Thyroid gland (tissue), 4 donors: ENCODE data around the gene SCUBE2. TPM values are rescaled to one million over a fixed set of nuclear protein-coding genes. Genes with fewer than 3 reads are reported as not detected.

ENCODE experiments used
- DNase-seq, 2 donors: peaks; one replicate each; pipeline ENCODE4 v3.0.0-alpha.2; 2019
- H3K27ac ChIP-seq, 3 donors: fragments of 200-600 bp; sonication (generic); 1 replicate in 2 of 3; 2 replicates in 1 of 3; pipeline ENCODE4 v1.5.1; 2016 to 2019; ENCODE audit warnings: mild to moderate bottlenecking in 1 of 3, moderate library complexity in 1 of 3
- H3K27me3 ChIP-seq: fragments of 200-600 bp; sonication (generic); one replicate; pipeline ENCODE4 v1.5.1; 2019
- H3K36me3 ChIP-seq, 2 donors: fragments of 200-600 bp; sonication (generic); one replicate each; pipeline ENCODE4 v1.5.1; 2016 to 2019
- H3K4me1 ChIP-seq, 2 donors: fragments of 200-600 bp; sonication (generic); one replicate each; pipeline ENCODE4 v1.5.1; 2017 to 2019
- H3K4me3 ChIP-seq, 3 donors: fragments of 200-600 bp; sonication (generic); replicated peaks in 1 of 3; 1 replicate in 2 of 3; 2 replicates in 1 of 3; pipeline ENCODE4 v1.5.1; 2016; ENCODE audit warnings: mild to moderate bottlenecking in 1 of 3
- H3K9me3 ChIP-seq: fragments of 200-600 bp; sonication (generic); one replicate; pipeline ENCODE4 v1.5.1; 2017
- CTCF ChIP-seq, 6 experiments: fragments of 200-600 bp in 3 of 6; fragments of 450-650 bp in 3 of 6; sonication (generic) in 3 of 6; IDR thresholded peaks; one replicate each; pipeline ENCODE4 v1.5.1; 2016 to 2019; ENCODE audit warnings: antibody characterized with exemption in 6 of 6, mild to moderate bottlenecking in 2 of 6, inconsistent platforms in 1 of 6, moderate library complexity in 1 of 6
- POLR2A ChIP-seq, 2 donors: fragments of 450-650 bp; IDR thresholded peaks; one replicate each; pipeline ENCODE4 v1.6.1; 2017; ENCODE audit warnings: antibody characterized with exemption in 2 of 2, mild to moderate bottlenecking in 2 of 2, moderate library complexity in 1 of 2
- WGBS, 2 donors: methylation state at CpG; one replicate each; pipeline ENCODE4 v1.1.5; 2017; 5-methylcytosine and 5-hydroxymethylcytosine counted together
- intact Hi-C: fragments of 100-400 bp; cut with DNase I; formaldehyde crosslinking; loops from one replicate; pipeline ENCODE4 v1.15.1; 2023
- total RNA-seq, 4 donors: library from RNA; depleted of rRNA; stranded (reverse); fragments of >200 nt; gene quantifications; one replicate each; pipeline ENCODE4 v1.2.3, GENCODE V29; 2016

Gene SCUBE2
- total RNA-seq, 4 donors from 2014 or later: 1.2 to 4.9 (median 3.1) TPM

DNA sequence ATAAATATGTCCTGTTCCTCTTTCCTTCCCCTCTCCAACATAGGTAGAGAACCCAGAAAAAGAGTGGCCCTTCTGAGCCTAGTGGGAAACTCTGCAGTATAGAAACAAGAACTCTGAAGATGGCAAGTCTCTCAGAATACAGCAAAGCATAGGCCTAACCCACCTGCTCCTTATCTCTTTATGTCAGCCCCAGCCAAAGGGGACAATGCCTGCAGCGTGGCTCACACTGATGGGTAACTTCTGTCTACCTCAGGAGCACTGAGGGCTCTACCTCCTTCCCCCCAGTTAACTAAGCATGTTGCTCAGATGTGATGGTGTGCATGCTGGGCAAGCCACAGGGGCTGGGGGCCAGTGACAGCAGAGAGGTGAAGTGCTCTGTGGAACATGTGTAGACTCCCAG lies 82.7 kb downstream of the SCUBE2 start:
- intact Hi-C loops: no loop called here
- 85 to 100% methylated on average over 1 of the region's 1 CpG for WGBS, 2 donors
- H3K4me1 ChIP-seq: peaks cover 7 to 8% of the 10 kb centered on the region in 2 donors

GRCh38 chr11:9008011-9008550 lies 83.3 kb downstream of the SCUBE2 start:
- no peak for DNase-seq
- WGBS, 2 donors: 64 to 77% methylated on average over 3 of the region's 3 CpGs
- Histone ChIP-seq H3K27me3 (no peaks in the 10 kb centered on the region), H3K9me3 (no peaks in the 10 kb centered on the region), H3K4me3 (no peak overlapping the region), H3K27ac (no peak overlapping the region), H3K4me1 (peaks cover 13% of the 10 kb centered on the region in 2 donors), H3K36me3 (no peaks in the 10 kb centered on the region)
- intact Hi-C loops: no loop called here
- TF ChIP-seq CTCF (IDR thresholded peaks at IDR 0.05) (no peak), POLR2A (IDR thresholded peaks at IDR 0.05) (no peak)

More for the DNA sequence above, 82.7 kb downstream of the SCUBE2 start:
- Histone ChIP-seq H3K36me3 (no peaks in the 10 kb centered on the region), H3K4me3 (no peak overlapping the region), H3K27ac (no peak overlapping the region), H3K27me3 (no peaks in the 10 kb centered on the region), H3K9me3 (no peaks in the 10 kb centered on the region)
- DNase-seq: no peak
- TF ChIP-seq CTCF (IDR thresholded peaks at IDR 0.05): no peak
- no peak for TF ChIP-seq POLR2A (IDR thresholded peaks at IDR 0.05)

- peaks cover 15 to 16% of the 10 kb centered on the region in 2 donors for H3K4me1 ChIP-seq
- no peaks in the 10 kb centered on the region for H3K27me3 ChIP-seq
- H3K27ac ChIP-seq: no peak overlapping the region
- no peak for TF ChIP-seq CTCF (IDR thresholded peaks at IDR 0.05)
- no peak for TF ChIP-seq POLR2A (IDR thresholded peaks at IDR 0.05)
- WGBS, 2 donors: 80 to 82% methylated on average over 4 of the region's 4 CpGs
- no peak for DNase-seq
- intact Hi-C loops: no loop called here
- H3K4me3 ChIP-seq: no peak overlapping the region
- H3K36me3 ChIP-seq: no peaks in the 10 kb centered on the region
- no peaks in the 10 kb centered on the region for H3K9me3 ChIP-seq
These were observed 86.3 kb downstream of the SCUBE2 start for GRCh38 chr11:9005087-9005486.

DNA sequence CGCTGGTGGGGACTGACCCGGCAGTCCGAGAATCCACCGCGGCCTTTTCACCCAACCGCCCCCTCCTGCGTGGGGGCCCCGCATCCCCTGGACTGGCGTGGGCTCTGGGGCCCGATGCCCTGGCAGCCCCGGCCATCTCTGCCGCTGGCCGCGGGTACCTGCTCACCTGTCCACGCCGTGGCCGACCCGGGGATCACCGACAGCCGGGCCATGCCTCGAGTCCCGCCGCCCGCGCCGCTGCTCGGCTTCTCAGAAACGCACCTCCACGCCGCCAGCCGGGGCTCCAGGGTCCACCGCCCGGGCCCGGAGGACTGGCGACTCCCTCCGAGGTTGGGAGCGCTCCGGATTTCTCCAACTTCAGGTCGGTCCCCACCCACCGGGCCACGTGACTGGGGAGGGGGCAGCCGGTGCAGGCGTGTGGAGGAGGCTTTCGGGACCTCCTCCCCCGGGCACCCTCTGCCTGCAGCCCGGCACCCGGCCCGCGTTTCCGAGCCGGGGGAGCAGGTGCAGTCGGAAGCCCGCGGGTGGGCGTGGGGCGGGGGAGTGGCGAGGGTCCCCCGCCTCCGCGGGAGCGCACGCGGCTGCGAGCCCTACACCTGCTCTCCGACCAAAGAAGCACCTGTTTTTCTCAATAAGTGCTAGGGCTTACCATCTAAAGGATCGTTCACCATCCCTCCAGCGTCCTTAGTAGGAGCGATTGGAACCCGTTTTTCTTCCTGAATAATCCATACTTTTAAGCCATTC lies 87.0 kb downstream of the SCUBE2 start:
- DNase-seq: peak; percentile 36 to 38
- WGBS, 2 donors: 9 to 12% methylated on average over 26 to 38 of the region's 69 CpGs

More for the DNA sequence above, 87.0 kb downstream of the SCUBE2 start:
- H3K27me3 ChIP-seq: no peaks in the 10 kb centered on the region
- no peaks in the 10 kb centered on the region for H3K9me3 ChIP-seq
- TF ChIP-seq POLR2A (IDR thresholded peaks at IDR 0.05) (no peak), CTCF (IDR thresholded peaks at IDR 0.05) (no peak)
- H3K4me1 ChIP-seq: peaks cover 15 to 16% of the 10 kb centered on the region in 2 donors
- intact Hi-C loops: no loop called here
- no peaks in the 10 kb centered on the region for H3K36me3 ChIP-seq
- peak overlapping the region; percentile 33 to 48 (median 39) for H3K4me3 ChIP-seq
- no peak overlapping the region for H3K27ac ChIP-seq
